ENCODE data around the gene ARHGAP4.

- TF ChIP-seq CTCF (conservative IDR thresholded peaks at IDR 0.05 in 1 of 2, IDR thresholded peaks at IDR 0.05 in 1 of 2; ENCODE audit: low read depth in 1 of 2, low read length in 2 of 2) (no peak), EZH2 (IDR thresholded peaks at IDR 0.05; ENCODE audit: low read length, missing control alignments) (no peak)
Measured at GRCh38 chrX:153971450-153972367, 45.6 kb upstream of the ARHGAP4 start, which contains the start of gene HCFC1.

Data from fibroblast of lung (primary cell).